Effector memory CD8-positive, alpha-beta T cell (primary cell): Measurements from ENCODE around the gene RHOF.

Source experiments
- ATAC-seq: fragments of 150-1000 bp; cut with Tn5 transposase; replicated peaks from 2 replicates; pipeline ENCODE4 v1.10.0; 2021; ENCODE audit warnings: mild to moderate bottlenecking, moderate library complexity
- DNase-seq, 3 experiments: peaks; one replicate each; pipeline ENCODE4 v3.0.0; 2021
- H3K27ac Mint-ChIP-seq, 2 donors: one replicate each; pipeline ENCODE4 v1.8.0; 2022; ENCODE audit warnings: mild to moderate bottlenecking in 2 of 2, mixed read lengths in 2 of 2, moderate library complexity in 2 of 2
- H3K27me3 Mint-ChIP-seq, 2 donors: one replicate each; pipeline ENCODE4 v1.8.0; 2022; ENCODE audit warnings: mixed read lengths in 2 of 2
- H3K36me3 Mint-ChIP-seq: one replicate; pipeline ENCODE4 v1.8.0; 2022; ENCODE audit warnings: mild to moderate bottlenecking, moderate library complexity, mixed read lengths; ENCODE audit not compliant: insufficient read depth
- H3K4me1 Mint-ChIP-seq, 2 donors: one replicate each; pipeline ENCODE4 v1.8.0; 2022; ENCODE audit warnings: low read depth in 2 of 2, mixed read lengths in 2 of 2
- H3K4me3 Mint-ChIP-seq, 2 donors: one replicate each; pipeline ENCODE4 v1.8.0; 2022; ENCODE audit warnings: mild to moderate bottlenecking in 2 of 2, mixed read lengths in 2 of 2, moderate library complexity in 2 of 2
- H3K9me3 Mint-ChIP-seq, 2 donors: one replicate each; pipeline ENCODE4 v1.8.0; 2022; ENCODE audit warnings: mixed read lengths in 2 of 2

The RHOF gene

DNA sequence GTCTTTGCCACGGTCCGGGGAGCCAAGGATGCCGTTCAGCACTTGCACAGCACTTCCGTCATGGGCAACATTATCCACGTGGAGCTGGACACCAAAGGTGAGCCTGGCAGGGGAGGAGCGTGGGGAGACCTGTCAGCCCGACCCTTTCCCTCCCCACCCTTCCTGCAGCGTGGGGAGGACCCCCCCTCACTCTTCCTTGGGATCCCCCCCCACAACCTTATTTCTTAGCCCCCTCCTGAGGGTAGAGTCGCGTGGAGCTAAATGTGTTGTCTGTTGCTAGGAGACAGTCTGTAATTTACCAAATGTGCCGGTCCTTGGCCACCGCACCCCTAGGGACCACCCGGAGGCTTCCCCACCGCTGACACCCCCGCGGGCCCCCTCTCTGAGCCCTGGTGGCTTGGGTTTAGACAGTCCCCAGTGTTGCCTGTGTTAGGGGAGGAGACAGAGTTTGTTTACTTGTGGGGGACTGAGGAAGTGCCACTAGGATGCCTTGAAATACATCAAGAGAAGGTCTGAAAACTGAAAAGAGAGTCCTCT is 12.6 kb upstream of the RHOF start:
- no peaks in the 10 kb centered on the region for H3K9me3 Mint-ChIP-seq
- H3K27me3 Mint-ChIP-seq, result no peaks in the 10 kb centered on the region
- peak overlapping the region; percentile 90 to 93 for H3K4me3 Mint-ChIP-seq
- peak; percentile 41 for ATAC-seq
- peak overlapping the region; percentile 89 to 91 for H3K27ac Mint-ChIP-seq
- peak in 1 of 3 experiments; percentile 50 for DNase-seq
- peaks cover 44 to 56% of the 10 kb centered on the region in 2 donors for H3K4me1 Mint-ChIP-seq
- peaks cover 87% of the 10 kb centered on the region for H3K36me3 Mint-ChIP-seq

DNA sequence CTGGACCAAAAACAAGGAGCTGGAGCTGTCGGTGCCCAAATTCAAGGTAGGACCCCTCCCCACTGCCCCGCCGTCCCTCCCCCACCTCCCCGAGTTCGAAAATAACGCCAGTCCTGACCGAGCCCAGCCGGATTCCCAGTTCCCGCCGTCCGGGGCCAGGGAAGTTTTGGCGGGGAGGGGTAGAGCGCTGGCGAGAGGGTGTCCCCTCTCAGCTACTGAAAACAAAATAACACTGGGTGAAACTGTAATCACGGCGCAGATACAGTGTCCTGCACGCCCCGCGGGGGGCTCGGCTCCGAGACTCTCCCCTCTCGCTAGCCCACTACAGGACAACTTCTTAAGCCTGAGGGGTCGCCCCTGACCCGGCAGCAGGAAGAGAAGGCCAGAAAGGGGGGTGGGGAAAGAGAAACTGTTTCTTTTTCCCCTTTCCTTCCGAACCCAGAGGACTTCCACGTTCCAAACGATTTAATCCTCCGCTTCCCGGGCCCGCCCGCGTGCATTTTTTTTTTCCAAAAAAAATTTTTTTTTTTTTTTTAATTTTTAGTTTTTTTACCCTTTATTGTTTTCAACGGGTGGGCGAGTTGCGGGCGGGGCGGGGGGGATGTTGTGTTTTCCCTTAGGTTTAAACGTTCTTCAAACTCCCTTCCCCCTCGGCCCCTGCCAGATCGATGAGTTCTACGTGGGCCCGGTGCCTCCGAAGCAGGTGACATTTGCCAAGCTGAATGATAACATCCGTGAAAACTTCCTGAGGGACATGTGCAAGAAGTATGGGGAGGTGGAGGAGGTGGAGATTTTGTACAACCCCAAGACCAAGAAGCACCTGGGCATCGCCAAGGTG is 11.9 kb upstream of the RHOF start:
- H3K9me3 Mint-ChIP-seq, result no peaks in the 10 kb centered on the region
- H3K27me3 Mint-ChIP-seq, result no peaks in the 10 kb centered on the region
- ATAC-seq (no peak), DNase-seq (no peak)
- peak overlapping the region; percentile 91 to 96 for H3K27ac Mint-ChIP-seq
- peak overlapping the region; percentile 90 to 93 for H3K4me3 Mint-ChIP-seq
- H3K4me1 Mint-ChIP-seq, result peaks cover 38 to 52% of the 10 kb centered on the region in 2 donors
- peaks cover 84% of the 10 kb centered on the region for H3K36me3 Mint-ChIP-seq

DNA sequence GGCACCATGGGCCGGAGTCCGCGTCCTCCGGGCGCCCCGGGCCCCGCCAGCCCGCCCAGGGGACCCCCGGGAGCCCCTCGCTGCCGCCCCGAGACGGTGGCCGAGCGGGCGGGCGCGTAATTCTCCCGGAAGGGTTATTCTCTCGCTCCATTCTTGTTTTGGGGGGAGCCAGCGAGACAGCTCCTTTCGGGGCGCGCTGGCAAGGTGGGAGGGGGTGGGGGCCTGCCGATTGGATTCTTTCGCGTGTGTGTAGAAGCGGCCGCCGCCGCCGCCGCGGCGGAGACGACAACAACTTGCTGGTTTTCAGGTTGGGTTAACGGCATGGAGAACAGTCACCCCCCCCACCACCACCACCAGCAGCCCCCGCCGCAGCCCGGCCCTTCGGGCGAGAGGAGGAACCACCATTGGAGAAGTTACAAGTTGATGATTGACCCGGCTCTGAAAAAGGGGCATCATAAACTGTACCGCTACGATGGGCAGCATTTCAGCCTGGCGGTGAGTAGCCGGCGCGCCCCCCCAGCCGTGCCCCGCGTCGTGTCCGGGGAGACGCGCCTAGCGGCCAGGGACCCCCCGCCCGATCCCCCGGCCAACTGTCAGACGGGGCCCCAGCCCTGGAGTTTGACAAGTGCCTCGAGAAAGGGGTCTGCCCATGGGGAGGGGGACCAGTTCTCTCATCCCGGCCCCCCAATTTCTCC is 11.1 kb upstream of the RHOF start:
- Mint-ChIP-seq H3K9me3 (no peaks in the 10 kb centered on the region), H3K4me1 (peaks cover 37 to 49% of the 10 kb centered on the region in 2 donors), H3K4me3 (peak overlapping the region; percentile 90 to 93), H3K27me3 (no peaks in the 10 kb centered on the region), H3K36me3 (peaks cover 81% of the 10 kb centered on the region), H3K27ac (peak overlapping the region; percentile 91 to 96)
- peak in 2 of 3 experiments; percentile 46 to 53 for DNase-seq
- ATAC-seq, result peak; percentile 19

DNA sequence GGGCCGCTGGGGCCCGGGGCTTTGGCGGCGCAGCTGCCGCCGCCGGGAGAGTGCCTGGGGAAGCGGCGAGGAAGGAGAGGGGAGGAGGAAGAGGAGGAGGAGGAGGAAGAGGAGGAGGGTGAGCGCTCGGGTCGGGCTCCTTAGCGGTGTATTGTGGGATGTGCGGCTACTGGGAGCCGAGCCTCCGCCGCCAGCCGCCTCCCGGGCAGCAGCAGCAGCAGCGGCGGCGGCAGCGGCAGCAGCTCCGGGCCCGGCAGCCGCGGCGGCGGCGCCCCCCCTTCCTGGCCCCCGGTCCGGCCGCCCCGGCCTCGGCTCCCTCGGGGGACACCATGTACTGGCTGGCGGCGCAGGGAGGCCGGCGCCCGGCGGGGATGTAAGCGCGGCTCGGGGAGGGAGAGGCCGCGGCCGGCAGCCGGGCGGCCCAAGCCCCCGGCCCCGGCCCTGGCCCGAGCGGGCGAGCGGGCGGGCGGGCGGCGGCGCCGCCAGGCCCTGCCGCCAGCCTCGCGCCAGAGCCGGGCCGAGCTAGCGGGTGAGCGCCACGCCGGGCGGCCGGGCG is 10.5 kb upstream of the RHOF start, which contains the start of gene SETD1B:
Gene SETD1B (plus strand): TSS at position 149 of the 556 bp plus-strand sequence. CDS start 729 bp downstream, outside the sequence.
- Mint-ChIP-seq H3K9me3 (no peaks in the 10 kb centered on the region), H3K36me3 (peaks cover 79% of the 10 kb centered on the region), H3K27ac (peak within 1 kb of the TSS; percentile 98 to 100), H3K4me3 (peak within 1 kb of the TSS; percentile 98 to 99), H3K27me3 (no peaks in the 10 kb centered on the region), H3K4me1 (peaks cover 39 to 49% of the 10 kb centered on the region in 2 donors)
- DNase-seq, result peak in 1 of 3 experiments; percentile 32
- peak; percentile 4 for ATAC-seq

DNA sequence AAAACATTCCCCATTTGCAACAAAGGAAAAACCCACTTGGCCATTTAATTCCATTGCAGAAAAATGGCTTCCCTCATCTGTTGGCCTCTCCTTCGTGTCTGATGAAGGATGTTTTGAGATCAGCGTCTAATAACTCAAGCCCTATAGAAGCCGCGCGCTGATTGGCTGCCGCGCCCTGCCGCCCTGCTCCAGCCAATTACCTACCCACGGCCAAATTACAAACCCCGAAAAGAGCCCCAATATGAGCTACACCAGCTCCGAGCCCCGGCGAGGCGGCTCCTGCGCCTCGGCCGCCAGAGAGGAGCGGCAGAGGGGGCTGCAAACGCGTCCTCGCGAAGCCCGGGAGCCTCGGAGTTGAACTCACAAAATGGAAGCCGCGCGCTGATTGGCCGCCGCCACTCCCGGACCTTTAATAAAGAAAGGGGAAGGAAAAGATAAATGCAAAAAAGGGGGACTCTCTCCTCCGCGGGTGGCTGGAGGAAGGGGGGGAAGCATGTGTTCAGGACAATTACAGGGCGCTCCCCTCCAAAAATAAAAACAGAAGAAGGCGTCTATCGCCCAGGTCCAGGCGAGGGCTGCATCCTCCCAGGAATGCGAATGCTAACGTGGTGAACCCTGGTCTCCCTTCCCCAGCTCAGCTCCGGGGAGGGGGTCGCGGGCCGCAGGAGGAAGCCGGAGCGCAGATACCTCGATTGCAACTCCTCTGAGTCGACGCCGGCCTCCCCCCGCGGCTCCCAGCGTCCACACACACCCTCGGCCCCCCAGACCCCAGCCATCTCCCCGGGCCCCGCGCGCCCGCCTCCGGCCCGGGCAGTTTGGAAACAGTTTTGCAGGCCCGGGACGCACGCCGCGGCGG is 9.6 kb upstream of the RHOF start:
- peak; percentile 80 to 86 (median 81) for DNase-seq
- H3K36me3 Mint-ChIP-seq, result peaks cover 80% of the 10 kb centered on the region
- peak overlapping the region; percentile 98 to 100 for H3K27ac Mint-ChIP-seq
- H3K27me3 Mint-ChIP-seq, result no peaks in the 10 kb centered on the region
- H3K4me3 Mint-ChIP-seq, result peak overlapping the region; percentile 98 to 99
- no peaks in the 10 kb centered on the region for H3K9me3 Mint-ChIP-seq
- ATAC-seq, result peak; percentile 58
- H3K4me1 Mint-ChIP-seq, result peaks cover 45 to 53% of the 10 kb centered on the region in 2 donors

DNA sequence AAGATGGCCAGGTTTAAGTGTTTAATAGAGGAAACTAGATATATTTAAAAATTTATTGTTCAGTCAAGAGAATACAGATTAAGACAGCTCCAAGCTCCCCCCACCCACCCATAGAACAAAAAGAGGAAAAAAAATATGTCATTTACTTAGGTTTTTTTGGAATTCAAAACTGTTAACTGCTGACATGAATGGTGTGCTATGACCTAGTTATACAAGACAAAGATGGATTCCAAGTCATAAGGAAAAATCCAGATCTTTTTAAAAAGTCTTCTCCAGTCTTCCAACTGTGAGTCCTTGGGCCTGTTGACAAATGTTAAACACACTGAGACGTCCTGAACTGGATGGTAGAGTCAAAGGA is 9.0 kb upstream of the RHOF start:
- Mint-ChIP-seq H3K27me3 (no peaks in the 10 kb centered on the region), H3K27ac (peak overlapping the region; percentile 98 to 100), H3K9me3 (no peaks in the 10 kb centered on the region), H3K36me3 (peaks cover 76% of the 10 kb centered on the region), H3K4me1 (peaks cover 48 to 54% of the 10 kb centered on the region in 2 donors), H3K4me3 (peak overlapping the region; percentile 98 to 99)
- DNase-seq, result no peak
- ATAC-seq, result no peak

DNA sequence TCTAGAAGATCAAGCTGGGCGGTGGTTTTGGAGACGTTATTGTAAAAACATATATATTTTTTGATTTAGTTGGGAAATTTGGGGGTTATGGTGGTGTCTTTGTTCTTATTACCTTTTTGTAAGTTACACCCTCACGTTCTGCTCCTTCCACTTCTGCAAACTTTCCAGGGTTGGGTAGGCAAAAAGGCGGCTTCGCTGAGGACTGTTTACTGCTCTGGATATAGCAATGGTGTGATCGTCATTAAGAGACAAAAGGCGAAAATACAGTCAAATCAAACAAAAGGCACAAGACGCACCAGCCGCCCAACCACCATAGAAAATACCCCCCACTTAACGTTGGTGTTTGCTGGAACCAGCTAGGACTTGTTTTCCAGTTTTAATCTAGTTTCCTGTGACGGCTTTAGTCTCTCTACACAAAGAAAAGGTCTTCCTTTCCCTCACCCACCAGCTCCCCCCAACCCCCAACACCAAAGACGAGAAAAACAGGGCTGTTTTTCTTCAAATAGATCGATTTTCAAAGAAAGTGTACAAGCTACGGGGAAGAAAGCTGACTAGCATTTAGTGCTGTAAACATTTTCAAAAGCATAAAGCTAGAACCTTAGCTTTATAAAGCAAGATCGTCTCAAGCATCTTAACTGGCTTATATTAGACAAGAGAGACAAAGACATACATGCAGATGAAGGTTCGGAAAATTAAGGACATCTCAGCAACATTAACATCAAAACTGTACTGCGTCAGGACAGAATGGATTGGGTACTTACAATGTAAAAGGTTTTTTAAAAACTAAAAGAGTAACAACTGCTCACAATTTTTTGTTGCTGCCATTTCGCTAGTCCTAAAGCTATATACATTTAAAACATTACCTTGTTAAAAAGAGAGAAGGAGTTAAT is 8.4 kb upstream of the RHOF start:
- no peak for DNase-seq

DNA sequence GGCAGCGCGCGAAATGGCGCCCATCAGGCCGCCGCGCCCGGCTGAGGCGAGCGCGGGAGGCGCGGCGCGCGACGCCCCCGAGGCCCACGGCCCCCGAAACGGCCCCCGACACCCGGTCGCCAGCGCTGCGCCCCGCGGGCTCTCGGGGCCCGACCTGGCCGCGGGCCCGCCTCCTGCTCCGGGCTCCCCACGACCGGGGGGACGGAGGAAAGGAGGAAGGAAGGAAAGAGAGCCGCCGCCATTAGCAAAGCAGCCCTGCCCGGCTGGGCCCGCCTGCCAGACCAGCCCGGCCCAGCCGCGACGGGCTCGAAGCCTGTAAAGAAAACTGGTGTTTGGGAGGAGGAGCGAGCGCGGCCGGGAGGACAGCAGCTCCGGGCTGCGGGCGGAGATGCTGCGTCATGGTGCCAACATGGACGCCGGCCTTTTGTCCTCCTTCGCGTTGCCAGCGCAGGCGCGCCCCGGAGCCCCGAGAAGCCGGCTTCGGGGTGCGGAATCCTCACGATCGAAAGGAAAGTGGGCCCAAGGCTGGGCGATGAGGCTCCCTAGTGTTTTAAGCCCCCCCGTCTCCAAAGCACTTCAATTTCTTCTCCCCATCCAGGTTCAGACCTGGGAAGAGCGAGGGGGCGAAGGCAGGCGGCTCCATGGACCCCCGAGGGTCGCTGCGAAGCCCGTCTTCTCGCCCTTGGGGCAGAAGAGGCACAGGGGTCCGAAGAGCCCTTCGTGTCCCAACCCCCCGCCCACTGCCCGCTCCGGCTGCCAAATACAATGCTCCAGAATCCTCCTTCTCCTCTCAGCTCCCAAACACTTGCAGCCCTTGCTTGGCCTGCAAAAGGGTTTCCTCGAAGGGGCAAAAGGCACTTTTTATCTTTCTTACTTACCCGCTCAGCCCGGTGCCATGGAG is 7.5 kb upstream of the RHOF start:
- H3K27ac Mint-ChIP-seq, result peak overlapping the region; percentile 98 to 100
- ATAC-seq (peak; percentile 26), DNase-seq (peak; percentile 61 to 67 (median 63))
- peaks cover 43 to 45% of the 10 kb centered on the region in 2 donors for H3K4me1 Mint-ChIP-seq
- no peaks in the 10 kb centered on the region for H3K9me3 Mint-ChIP-seq
- no peaks in the 10 kb centered on the region for H3K27me3 Mint-ChIP-seq
- peaks cover 72% of the 10 kb centered on the region for H3K36me3 Mint-ChIP-seq
- peak overlapping the region; percentile 98 to 99 for H3K4me3 Mint-ChIP-seq

More for the DNA sequence above, 8.4 kb upstream of the RHOF start:
- H3K9me3 Mint-ChIP-seq, result no peaks in the 10 kb centered on the region
- H3K36me3 Mint-ChIP-seq, result peaks cover 78% of the 10 kb centered on the region
- H3K4me3 Mint-ChIP-seq, result peak overlapping the region; percentile 98 to 99
- no peaks in the 10 kb centered on the region for H3K27me3 Mint-ChIP-seq
- peak overlapping the region; percentile 98 to 100 for H3K27ac Mint-ChIP-seq
- no peak for ATAC-seq
- H3K4me1 Mint-ChIP-seq, result peaks cover 50 to 53% of the 10 kb centered on the region in 2 donors

DNA sequence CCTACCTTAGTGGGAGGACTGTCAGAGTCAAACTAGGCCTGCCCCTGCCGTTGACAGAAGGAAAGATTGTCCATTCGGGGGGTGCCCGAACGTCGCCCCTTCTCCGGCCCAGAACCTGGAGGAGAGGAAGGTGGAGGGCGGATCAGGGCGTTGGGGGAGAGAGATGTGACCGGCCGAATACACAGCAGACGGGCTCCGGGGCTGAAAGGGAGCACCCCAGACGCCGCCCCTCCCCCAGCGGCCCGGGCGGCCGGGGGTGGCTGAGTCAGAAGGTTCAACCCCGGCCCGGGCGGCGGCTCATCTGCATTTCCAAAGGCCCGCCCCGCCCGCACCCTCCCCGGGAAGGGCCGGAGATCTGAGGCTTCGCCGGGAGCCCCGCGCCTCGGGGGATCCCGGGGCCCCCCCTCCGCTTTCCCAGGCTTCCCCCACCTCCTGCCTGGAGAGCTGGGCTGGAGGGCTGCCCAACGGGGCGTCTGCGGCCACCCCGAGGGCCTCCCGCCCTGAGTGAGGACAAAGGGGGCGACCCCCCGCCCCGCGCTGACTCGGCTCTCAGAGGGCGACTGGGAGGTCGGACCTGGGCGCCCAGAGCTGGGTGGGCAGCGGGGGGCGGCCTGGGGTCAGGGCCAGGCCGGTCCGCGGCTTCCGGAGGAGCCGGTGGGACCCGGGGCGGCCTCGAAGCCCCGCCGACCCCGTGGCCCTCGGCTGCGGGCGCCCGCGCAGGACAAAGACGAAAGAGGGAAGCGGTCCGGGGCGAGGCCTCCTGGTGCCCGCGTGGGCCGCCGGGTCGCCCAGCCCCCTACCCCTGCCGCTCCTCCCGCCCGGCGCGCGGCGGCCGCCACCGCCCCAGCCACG is 6.6 kb upstream of the RHOF start:
- Mint-ChIP-seq H3K27me3 (no peaks in the 10 kb centered on the region), H3K4me1 (peaks cover 42 to 46% of the 10 kb centered on the region in 2 donors), H3K9me3 (no peaks in the 10 kb centered on the region), H3K4me3 (peak overlapping the region; percentile 81 to 83), H3K27ac (peak overlapping the region; percentile 90 to 98), H3K36me3 (peaks cover 71% of the 10 kb centered on the region)
- DNase-seq (peak in 2 of 3 experiments; percentile 56 to 57), ATAC-seq (peak; percentile 27)

DNA sequence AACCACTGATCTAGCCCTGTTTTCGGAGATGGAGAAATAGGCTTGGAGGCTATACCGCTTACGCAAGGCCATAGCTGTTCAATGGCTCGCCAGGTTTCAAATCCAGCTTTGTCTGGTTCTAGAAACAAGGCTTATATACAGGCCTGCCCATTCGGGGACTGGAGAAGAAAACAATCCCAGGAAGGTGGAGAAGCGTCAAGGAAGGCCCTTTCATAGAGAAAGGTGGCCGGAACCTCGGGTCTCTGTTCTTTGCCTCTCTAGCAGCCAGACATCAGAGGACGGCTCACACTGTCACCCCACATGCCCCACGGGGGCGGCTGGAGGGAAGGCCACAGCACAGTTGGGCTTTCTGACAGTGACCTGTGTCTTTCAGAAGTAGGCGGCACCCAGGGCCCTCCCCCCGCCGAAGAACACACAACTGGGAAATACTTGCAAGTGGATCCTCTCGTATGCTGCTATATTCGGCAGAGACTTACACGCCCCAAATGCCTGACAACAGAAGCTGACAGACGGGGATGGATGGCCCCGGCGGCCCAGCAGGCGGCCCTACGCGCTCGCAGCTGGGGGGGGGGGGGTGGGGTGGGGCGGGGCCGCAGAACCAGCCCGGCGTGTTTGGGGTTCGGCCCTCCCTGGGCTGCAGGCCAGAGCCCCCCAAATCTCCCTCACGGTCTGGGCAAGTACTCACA is 5.8 kb upstream of the RHOF start:
- DNase-seq, result peak in 1 of 3 experiments; percentile 47
- Mint-ChIP-seq H3K4me3 (peak overlapping the region; percentile 81 to 83), H3K27ac (peak overlapping the region; percentile 88 to 90), H3K9me3 (no peaks in the 10 kb centered on the region), H3K4me1 (peaks cover 48 to 54% of the 10 kb centered on the region in 2 donors), H3K27me3 (no peaks in the 10 kb centered on the region), H3K36me3 (peaks cover 71% of the 10 kb centered on the region)
- peak; percentile 27 for ATAC-seq
